Keratinocyte (primary cell): Measurements from ENCODE around the gene ACVR1.

Experiments
- CTCF ChIP-seq, 3 experiments: IDR thresholded peaks in 1 of 3; conservative IDR thresholded peaks in 1 of 3; optimal IDR thresholded peaks in 1 of 3; 2 replicates in 2 of 3; 3 replicates in 1 of 3; pipeline versions ENCODE3 to v1.5.1; 2011; ENCODE audit warnings: low read length in 3 of 3, mild to moderate bottlenecking in 3 of 3, moderate library complexity in 2 of 3, control low read depth in 1 of 3, inconsistent platforms in 1 of 3; ENCODE audit not compliant: insufficient read depth in 2 of 3; ENCODE audit errors: extremely low read depth in 1 of 3
- EZH2 ChIP-seq: IDR thresholded peaks from one replicate; pipeline ENCODE4 v1.6.1; 2012; ENCODE audit warnings: inconsistent platforms, mild to moderate bottlenecking, low read length, moderate library complexity

GRCh38 chr2:157880927-157881326 lies 4.8 kb upstream of the ACVR1 start:
- TF ChIP-seq CTCF (optimal IDR thresholded peaks at IDR 0.05 in 1 of 3, IDR thresholded peaks at IDR 0.05 in 1 of 3, conservative IDR thresholded peaks at IDR 0.05 in 1 of 3; ENCODE audit: extremely low read depth in 1 of 3, insufficient read depth in 2 of 3, low read length in 3 of 3): no peak
- TF ChIP-seq EZH2: no peak
